Endodermal cell (in vitro differentiated cells): ENCODE results near the gene SORCS2. TPM values are rescaled to one million over a fixed set of nuclear protein-coding genes. Genes with fewer than 3 reads are reported as not detected.

ENCODE experiments used
- DNase-seq: peaks from one replicate; pipeline ENCODE4 v3.0.0-alpha.2; 2017
- H3K27ac ChIP-seq: 2 replicates; pipeline ENCODE4 v1.5.1; 2013; ENCODE audit warnings: mild to moderate bottlenecking, low read depth, low read length, moderate library complexity
- H3K27me3 ChIP-seq: 2 replicates; pipeline ENCODE4 v1.6.1; 2013; ENCODE audit warnings: mild to moderate bottlenecking, low read length, moderate library complexity; ENCODE audit not compliant: insufficient read depth, control insufficient read depth, poor library complexity, severe bottlenecking
- H3K36me3 ChIP-seq: 2 replicates; pipeline ENCODE4 v1.7.0; 2013; ENCODE audit warnings: mild to moderate bottlenecking, low read length, moderate library complexity; ENCODE audit not compliant: control insufficient read depth, insufficient read depth
- H3K4me1 ChIP-seq: one replicate; pipeline ENCODE4 v1.7.0; 2013; ENCODE audit warnings: low read length; ENCODE audit not compliant: control insufficient read depth, insufficient read depth
- H3K4me3 ChIP-seq: 2 replicates; pipeline ENCODE4 v1.5.1; 2013; ENCODE audit warnings: mild to moderate bottlenecking, low read length, moderate library complexity
- H3K9ac ChIP-seq: 2 replicates; pipeline ENCODE4 v1.6.1; 2013; ENCODE audit warnings: mild to moderate bottlenecking, low read length, moderate library complexity; ENCODE audit not compliant: poor library complexity, severe bottlenecking; ENCODE audit errors: extremely low read depth
- H3K9me3 ChIP-seq: 2 replicates; pipeline ENCODE4 v1.6.1; 2013; ENCODE audit warnings: mild to moderate bottlenecking, low read length, moderate library complexity; ENCODE audit not compliant: control insufficient read depth
- H3K27ac Mint-ChIP-seq: 2 replicates; pipeline ENCODE4 v1.8.0; 2020; ENCODE audit warnings: mixed read lengths
- H3K27me3 Mint-ChIP-seq: 2 replicates; pipeline ENCODE4 v1.8.0; 2021; ENCODE audit warnings: mild to moderate bottlenecking, mixed read lengths; ENCODE audit not compliant: insufficient read depth
- H3K36me3 Mint-ChIP-seq: 2 replicates; pipeline ENCODE4 v1.8.0; 2020; ENCODE audit warnings: low read depth, mixed read lengths
- H3K4me1 Mint-ChIP-seq: 2 replicates; pipeline ENCODE4 v1.8.0; 2020; ENCODE audit warnings: mixed read lengths
- H3K4me3 Mint-ChIP-seq: 2 replicates; pipeline ENCODE4 v1.8.0; 2020; ENCODE audit warnings: mild to moderate bottlenecking, moderate library complexity, mixed read lengths
- H3K9me3 Mint-ChIP-seq: 2 replicates; pipeline ENCODE4 v1.8.0; 2020; ENCODE audit warnings: mild to moderate bottlenecking, mixed read lengths
- CTCF ChIP-seq: fragments of 200-600 bp; sonication (generic); conservative IDR thresholded peaks from 2 replicates; pipeline ENCODE4 v1.5.0; 2021; ENCODE audit warnings: antibody characterized with exemption, mild to moderate bottlenecking
- WGBS, 2 experiments: methylation state at CpG; one replicate each; pipeline versions ENCODE4 v1.1.5 to v1.1.7; 2013; ENCODE audit warnings: missing lambda C conversion rate in 2 of 2, mixed read lengths in 1 of 2; ENCODE audit not compliant: insufficient coverage in 1 of 2, insufficient read length in 1 of 2; 5-methylcytosine and 5-hydroxymethylcytosine counted together
- total RNA-seq, 2 donors: library from RNA; stranded (reverse); fragmentation: NEBNext Ultra II Directional in 1 of 2; extraction: Animal tissue kit (Norgen Biotek cat#: 25700) in 1 of 2; gene quantifications; 2 replicates in 1 of 2; 3 replicates in 1 of 2; pipeline ENCODE4 v1.2.1, GENCODE V29; 2021

Gene SORCS2
- total RNA-seq, 2 donors from 2014 or later, result 1.4 to 1.9 TPM

- H3K9me3 Mint-ChIP-seq, result no peaks in the 10 kb centered on the region
- no peaks in the 10 kb centered on the region for H3K27me3 Mint-ChIP-seq
- Histone ChIP-seq H3K36me3 (peaks cover 33% of the 10 kb centered on the region), H3K9me3 (no peaks in the 10 kb centered on the region), H3K9ac (no peak overlapping the region), H3K4me1 (no peaks in the 10 kb centered on the region), H3K4me3 (no peak overlapping the region), H3K27me3 (no peaks in the 10 kb centered on the region), H3K27ac (no peak overlapping the region)
- H3K4me3 Mint-ChIP-seq, result no peak overlapping the region
- WGBS, 2 experiments, result 97 to 98% methylated on average over 6 to 10 of the region's 10 CpGs
- H3K36me3 Mint-ChIP-seq, result peaks cover 30% of the 10 kb centered on the region
- H3K27ac Mint-ChIP-seq, result no peak overlapping the region
- H3K4me1 Mint-ChIP-seq, result no peaks in the 10 kb centered on the region
- TF ChIP-seq CTCF, result no peak
- DNase-seq, result no peak
These were observed 593.7 kb downstream of the SORCS2 start for GRCh38 chr4:7786040-7786439.

GRCh38 chr4:7786517-7786916, 594.2 kb downstream of the SORCS2 start:
- DNase-seq, result no peak
- H3K27me3 Mint-ChIP-seq, result no peaks in the 10 kb centered on the region
- no peaks in the 10 kb centered on the region for H3K4me1 Mint-ChIP-seq
- H3K9me3 Mint-ChIP-seq, result no peaks in the 10 kb centered on the region
- WGBS, 2 experiments, result 90 to 94% methylated on average over 10 of the region's 10 CpGs
- Histone ChIP-seq H3K27ac (peak overlapping the region; percentile 49), H3K4me3 (no peak overlapping the region), H3K27me3 (no peaks in the 10 kb centered on the region), H3K9me3 (no peaks in the 10 kb centered on the region), H3K9ac (no peak overlapping the region), H3K4me1 (no peaks in the 10 kb centered on the region), H3K36me3 (peaks cover 33% of the 10 kb centered on the region)
- TF ChIP-seq CTCF, result no peak
- H3K27ac Mint-ChIP-seq, result no peak overlapping the region
- H3K36me3 Mint-ChIP-seq, result peaks cover 25% of the 10 kb centered on the region
- no peak overlapping the region for H3K4me3 Mint-ChIP-seq

- H3K27ac Mint-ChIP-seq, result peak overlapping the region; percentile 48
These were observed 594.7 kb downstream of the SORCS2 start for GRCh38 chr4:7787067-7787466.

More at GRCh38 chr4:7787067-7787466, 594.7 kb downstream of the SORCS2 start:
- 93 to 95% methylated on average over 15 of the region's 15 CpGs for WGBS, 2 experiments
- Mint-ChIP-seq H3K27me3 (no peaks in the 10 kb centered on the region), H3K36me3 (peaks cover 23% of the 10 kb centered on the region), H3K4me1 (no peaks in the 10 kb centered on the region), H3K9me3 (no peaks in the 10 kb centered on the region), H3K4me3 (no peak overlapping the region)
- Histone ChIP-seq H3K4me1 (no peaks in the 10 kb centered on the region), H3K27me3 (no peaks in the 10 kb centered on the region), H3K36me3 (peaks cover 36% of the 10 kb centered on the region), H3K4me3 (no peak overlapping the region), H3K9me3 (no peaks in the 10 kb centered on the region), H3K9ac (no peak overlapping the region), H3K27ac (no peak overlapping the region)
- DNase-seq, result no peak
- TF ChIP-seq CTCF, result no peak
